Activated B cell treated with CpG ODN at 0.5 μM for 24 hours (primary cell): Measurements from ENCODE around the gene SLC30A7. TPM values are rescaled to one million over a fixed set of nuclear protein-coding genes. Genes with fewer than 3 reads are reported as not detected.

Experiments
- ATAC-seq: fragments of 200-7000 bp; cut with Tn5 transposase; one replicate; pipeline ENCODE4 v1.10.0; 2021; ENCODE audit warnings: low read depth, mild to moderate bottlenecking, moderate library complexity
- CTCF ChIA-PET: fragments of 350-600 bp; sonication (Branson Sonifier 250); formaldehyde crosslinking; loops from one replicate; lab custom pipeline; 2021; ENCODE audit warnings: antibody characterized with exemption; lab: Charles Lee
- POLR2A ChIA-PET: fragments of 350-600 bp; sonication (Branson Sonifier 250); formaldehyde crosslinking; loops from one replicate; lab custom pipeline; 2021; ENCODE audit warnings: antibody characterized with exemption; lab: Charles Lee
- DNase-seq: peaks from one replicate; pipeline ENCODE4 v3.0.0; 2022
- H3K27ac Mint-ChIP-seq: one replicate; pipeline ENCODE4 v1.8.0; 2020; ENCODE audit warnings: mixed read lengths
- H3K27me3 Mint-ChIP-seq: one replicate; pipeline ENCODE4 v1.8.0; 2021; ENCODE audit warnings: mixed read lengths
- H3K36me3 Mint-ChIP-seq: one replicate; pipeline ENCODE4 v1.8.0; 2021; ENCODE audit warnings: low read depth, mixed read lengths
- H3K4me1 Mint-ChIP-seq: one replicate; pipeline ENCODE4 v1.8.0; 2021; ENCODE audit warnings: mixed read lengths
- H3K4me3 Mint-ChIP-seq: one replicate; pipeline ENCODE4 v1.8.0; 2020; ENCODE audit warnings: mild to moderate bottlenecking, mixed read lengths
- H3K9me3 Mint-ChIP-seq: one replicate; pipeline ENCODE4 v1.8.0; 2020; ENCODE audit warnings: mixed read lengths
- intact Hi-C: fragments of 100-400 bp; cut with micrococcal nuclease; formaldehyde crosslinking; loops from one replicate; pipeline ENCODE4 v1.15.1; 2024
- total RNA-seq: library from RNA; stranded (reverse); gene quantifications from 2 replicates; pipeline ENCODE4 v1.2.3, GENCODE V29; 2022
- TF ChIP-seq, protein P1 (sequence below): fragments of 200-600 bp; IDR thresholded peaks from one replicate; pipeline ENCODE4 v1.8.0; 2022; ENCODE audit warnings: antibody characterized with exemption, mild to moderate bottlenecking

The SLC30A7 gene
- total RNA-seq, 1 donor from 2014 or later, result 25.7 TPM

DNA sequence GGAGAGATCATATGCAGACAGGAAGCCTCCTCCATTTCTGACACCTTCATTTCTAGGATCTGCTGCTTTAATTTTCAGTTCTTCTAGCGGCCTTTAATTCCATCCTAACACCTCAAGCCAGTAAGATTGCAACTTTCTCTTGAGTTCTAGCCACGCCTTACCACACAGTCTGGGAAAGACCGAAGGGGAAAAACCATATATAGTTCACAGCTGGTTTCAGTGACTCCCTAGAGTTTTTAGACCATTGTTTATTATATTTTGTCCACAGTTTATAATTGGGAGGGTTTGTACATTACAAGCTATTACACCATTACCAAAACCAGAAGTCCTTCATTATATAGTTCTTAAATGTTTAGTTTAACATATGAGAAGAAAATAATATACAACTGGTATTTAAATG is 92.2 kb downstream of the SLC30A7 start:
- Mint-ChIP-seq H3K4me1 (no peaks in the 10 kb centered on the region), H3K27ac (no peak overlapping the region), H3K9me3 (no peaks in the 10 kb centered on the region), H3K36me3 (peaks cover 56% of the 10 kb centered on the region), H3K27me3 (no peaks in the 10 kb centered on the region), H3K4me3 (no peak overlapping the region)
- DNase-seq (no peak), ATAC-seq (no peak)
- TF ChIP-seq, protein P1, sequence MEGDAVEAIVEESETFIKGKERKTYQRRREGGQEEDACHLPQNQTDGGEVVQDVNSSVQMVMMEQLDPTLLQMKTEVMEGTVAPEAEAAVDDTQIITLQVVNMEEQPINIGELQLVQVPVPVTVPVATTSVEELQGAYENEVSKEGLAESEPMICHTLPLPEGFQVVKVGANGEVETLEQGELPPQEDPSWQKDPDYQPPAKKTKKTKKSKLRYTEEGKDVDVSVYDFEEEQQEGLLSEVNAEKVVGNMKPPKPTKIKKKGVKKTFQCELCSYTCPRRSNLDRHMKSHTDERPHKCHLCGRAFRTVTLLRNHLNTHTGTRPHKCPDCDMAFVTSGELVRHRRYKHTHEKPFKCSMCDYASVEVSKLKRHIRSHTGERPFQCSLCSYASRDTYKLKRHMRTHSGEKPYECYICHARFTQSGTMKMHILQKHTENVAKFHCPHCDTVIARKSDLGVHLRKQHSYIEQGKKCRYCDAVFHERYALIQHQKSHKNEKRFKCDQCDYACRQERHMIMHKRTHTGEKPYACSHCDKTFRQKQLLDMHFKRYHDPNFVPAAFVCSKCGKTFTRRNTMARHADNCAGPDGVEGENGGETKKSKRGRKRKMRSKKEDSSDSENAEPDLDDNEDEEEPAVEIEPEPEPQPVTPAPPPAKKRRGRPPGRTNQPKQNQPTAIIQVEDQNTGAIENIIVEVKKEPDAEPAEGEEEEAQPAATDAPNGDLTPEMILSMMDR, result no peak
- POLR2A ChIA-PET, result no interaction called here
- CTCF ChIA-PET, result no interaction called here
- intact Hi-C loops, result no loop called here

DNA sequence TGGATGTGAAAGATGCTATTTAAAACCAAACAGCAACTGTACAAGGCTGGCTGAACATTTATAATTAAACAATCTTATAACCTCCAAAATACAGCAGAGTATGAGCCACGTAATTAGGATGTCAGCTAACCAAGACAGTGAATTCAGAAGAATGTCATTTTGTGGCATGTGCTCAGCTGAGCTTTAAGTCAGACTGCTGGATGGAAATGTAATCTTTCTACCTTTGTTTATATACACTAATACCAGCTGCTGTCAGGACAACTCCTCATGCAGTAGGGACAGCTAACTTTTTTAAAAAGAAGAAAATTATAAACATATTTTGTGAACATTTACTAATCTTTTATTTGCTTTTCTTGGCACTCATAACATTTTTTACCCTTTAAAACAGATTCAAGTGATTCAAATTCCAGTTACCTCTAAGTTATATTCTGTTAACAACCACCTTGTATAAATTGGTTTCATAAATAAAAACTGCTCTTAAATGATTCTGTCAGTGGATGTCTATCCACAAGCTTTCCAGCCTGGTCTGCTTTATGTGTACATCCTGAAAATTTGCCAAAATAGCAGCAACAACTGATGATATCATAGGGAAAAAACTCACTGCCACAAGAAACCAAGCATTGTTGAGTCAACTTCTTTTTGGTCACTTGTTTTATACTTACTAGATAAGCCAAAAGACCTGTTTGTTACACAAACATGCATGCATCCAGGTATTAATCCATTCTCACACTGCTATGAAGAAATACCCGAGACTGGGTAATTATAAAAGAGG is 93.6 kb downstream of the SLC30A7 start:
- peaks cover 50% of the 10 kb centered on the region for H3K36me3 Mint-ChIP-seq
- no peaks in the 10 kb centered on the region for H3K27me3 Mint-ChIP-seq
- H3K9me3 Mint-ChIP-seq, result no peaks in the 10 kb centered on the region
- no peak overlapping the region for H3K27ac Mint-ChIP-seq
- H3K4me3 Mint-ChIP-seq, result no peak overlapping the region
- TF ChIP-seq, protein P1, result no peak
- DNase-seq (no peak), ATAC-seq (no peak)
- ChIA-PET CTCF (interaction anchor here (1.0 kb wide), 2 partner anchors 34 to 299 kb away, joined by 3 to 4 read pairs; no protein-coding TSS in a partner anchor), POLR2A (interaction anchor here (0.6 kb wide), 1 partner anchor 246 kb away, joined by 3 read pairs; no protein-coding TSS in a partner anchor)
- intact Hi-C loops, result no loop called here
- H3K4me1 Mint-ChIP-seq, result no peaks in the 10 kb centered on the region

DNA sequence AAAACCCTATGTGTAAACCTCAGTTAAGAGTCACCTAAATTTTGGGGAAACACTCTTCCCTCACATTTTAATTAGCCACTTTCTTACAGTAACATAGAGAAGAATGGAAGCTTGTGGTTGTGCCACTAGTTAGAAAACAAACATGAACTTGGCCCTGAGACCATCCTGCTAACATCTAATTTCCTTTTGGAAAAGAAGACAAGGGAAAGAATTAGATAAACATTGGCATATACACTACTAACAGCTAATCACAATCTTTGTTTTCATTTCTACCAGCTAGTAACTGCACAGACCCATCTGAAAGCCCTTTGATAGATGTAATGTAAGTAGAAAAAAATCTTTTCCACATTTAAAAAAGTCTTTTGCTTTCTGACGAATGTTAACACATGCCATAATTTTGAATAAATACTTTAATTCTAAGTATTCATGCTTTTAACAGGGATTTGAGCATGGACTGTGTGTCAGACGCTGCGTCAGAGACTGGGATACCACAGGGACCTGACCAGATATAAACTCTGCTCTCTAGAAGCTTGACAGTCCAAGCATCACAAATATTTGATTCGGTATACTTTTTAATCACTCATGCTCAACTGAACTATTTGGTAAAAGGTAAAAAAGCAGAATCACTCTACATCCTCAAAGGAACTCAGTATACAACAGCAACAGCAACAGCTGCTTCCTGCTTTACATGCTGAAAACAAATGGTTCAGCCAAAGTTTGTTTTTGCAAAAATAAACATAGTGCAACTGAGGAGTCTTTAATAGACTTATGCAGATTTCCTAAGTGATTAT is 99.5 kb downstream of the SLC30A7 start:
- Mint-ChIP-seq H3K27ac (peak overlapping the region; percentile 30), H3K4me3 (no peak overlapping the region)
- POLR2A ChIA-PET, result interaction anchor here (1.1 kb wide), 1 partner anchor 241 kb away, joined by 3 read pairs; no protein-coding TSS in a partner anchor

DNA sequence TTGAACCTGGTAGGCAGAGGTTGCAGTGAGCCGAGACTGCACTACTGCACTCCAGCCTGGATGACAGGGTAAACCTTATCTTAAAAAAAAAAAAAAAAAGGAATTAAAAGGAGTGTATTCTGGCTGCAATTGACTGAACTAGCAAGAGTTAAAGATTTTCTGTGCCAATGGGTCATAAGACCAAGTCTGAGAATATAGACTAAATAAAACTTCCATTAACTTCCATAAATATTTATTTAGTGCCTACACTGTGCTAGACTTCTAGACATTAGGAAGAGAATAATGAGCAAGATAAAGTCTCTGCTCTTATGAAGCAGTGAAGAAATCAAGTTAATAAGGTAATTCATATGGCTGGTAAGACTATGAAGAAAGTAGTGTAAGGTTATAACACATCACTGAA is 102.5 kb downstream of the SLC30A7 start:
- no peak overlapping the region for H3K27ac Mint-ChIP-seq
- DNase-seq (no peak), ATAC-seq (no peak)
- H3K9me3 Mint-ChIP-seq, result no peaks in the 10 kb centered on the region
- H3K36me3 Mint-ChIP-seq, result peaks cover 34% of the 10 kb centered on the region
- no peak overlapping the region for H3K4me3 Mint-ChIP-seq
- peaks cover 42% of the 10 kb centered on the region for H3K4me1 Mint-ChIP-seq
- intact Hi-C loops, result no loop called here
- CTCF ChIA-PET, result no interaction called here
- POLR2A ChIA-PET, result interaction anchor here (0.5 kb wide), 1 partner anchor 189 kb away, joined by 4 read pairs; no protein-coding TSS in a partner anchor
- no peaks in the 10 kb centered on the region for H3K27me3 Mint-ChIP-seq
- TF ChIP-seq, protein P1, result no peak

More for the DNA sequence above, 99.5 kb downstream of the SLC30A7 start:
- H3K9me3 Mint-ChIP-seq, result no peaks in the 10 kb centered on the region
- TF ChIP-seq, protein P1, result no peak
- H3K36me3 Mint-ChIP-seq, result peaks cover 46% of the 10 kb centered on the region
- intact Hi-C loops, result loop anchor here (2.0 kb wide), 1 partner anchor 17 kb away; no protein-coding TSS in a partner anchor
- no peaks in the 10 kb centered on the region for H3K27me3 Mint-ChIP-seq
- DNase-seq (no peak), ATAC-seq (no peak)
- CTCF ChIA-PET, result no interaction called here
- H3K4me1 Mint-ChIP-seq, result peaks cover 19% of the 10 kb centered on the region
